ENCODE data around the gene CRMP1. TPM values are rescaled to one million over a fixed set of nuclear protein-coding genes. Genes with fewer than 3 reads are reported as not detected.

Gene CRMP1
- total and polyA plus RNA-seq, 2 donors (not counting 3 experiments of a cell fraction or from before 2014, with no cell fraction given) = 0.06 TPM; not detected in 1

GRCh38 chr4:5900844-5901243 is 8.0 kb upstream of the CRMP1 start:
- Histone ChIP-seq H3K9ac (replicated peaks; ENCODE audit: extremely low read depth, insufficient read depth, low read length) (no peak overlapping the region), H3K79me2 (ENCODE audit: control insufficient read depth, insufficient read depth, low read length) (no peaks in the 10 kb centered on the region), H4K20me1 (replicated peaks; ENCODE audit: control insufficient read depth, extremely low read depth, insufficient read depth, low read length) (no peaks in the 10 kb centered on the region), H2AFZ (ENCODE audit: low read depth, low read length) (no peak overlapping the region), H3K4me2 (ENCODE audit: insufficient read depth, low read length) (no peak overlapping the region), H3K4me1 (ENCODE audit: control insufficient read depth, extremely low read depth, insufficient read depth, low read length) (no peaks in the 10 kb centered on the region), H3K36me3 (ENCODE audit: control insufficient read depth in 2 of 2, extremely low read depth in 1 of 2, insufficient read depth in 2 of 2, low read length in 2 of 2) (no peaks in the 10 kb centered on the region), H3K27me3 (ENCODE audit: control insufficient read depth in 2 of 2, insufficient read depth in 2 of 2, low read length in 2 of 2) (no peaks in the 10 kb centered on the region), H3K4me3 (replicated peaks in 1 of 3; ENCODE audit: insufficient read depth in 1 of 3, low read depth in 1 of 3, low read length in 3 of 3) (no peak overlapping the region), H3K9me3 (replicated peaks; ENCODE audit: control insufficient read depth, insufficient read depth, low read length) (no peaks in the 10 kb centered on the region), H3K27ac (ENCODE audit: insufficient read depth, low read depth, low read length) (no peak overlapping the region), H3K9me1 (replicated peaks; ENCODE audit: control insufficient read depth, extremely low read depth, insufficient read depth, low read length) (no peaks in the 10 kb centered on the region)
- CTCF ChIA-PET = no interaction called here
- POLR2A ChIA-PET = no interaction called here
- no peak for DNase-seq (ENCODE audit: low read depth, low spot score)
- BruUV-seq (replicated peaks) = no TSS peak
- TF ChIP-seq POLR2AphosphoS5 (IDR thresholded peaks at IDR 0.05; ENCODE audit: insufficient read depth, low read depth, low read length) = no peak
- no peak for TF ChIP-seq CTCF (IDR thresholded peaks at IDR 0.05; ENCODE audit: extremely low read depth in 1 of 2, insufficient read depth in 1 of 2, low read depth in 1 of 2, low read length in 2 of 2)
- TF ChIP-seq MAX (IDR thresholded peaks at IDR 0.05; ENCODE audit: insufficient read depth, insufficient read length) = no peak
- no peak for FAIRE-seq
- dilution Hi-C loops (cut with MboI; ENCODE audit: extremely low pct_ligation_motif_present, low sequenced_read_pairs) (no loop called here), intact Hi-C loops (cut with micrococcal nuclease) (no loop called here)

- BruUV-seq (replicated peaks) = no TSS peak
Measured at GRCh38 chr4:5899881-5900280, 7.0 kb upstream of the CRMP1 start.

More at GRCh38 chr4:5899881-5900280, 7.0 kb upstream of the CRMP1 start:
- ChIA-PET CTCF (no interaction called here), POLR2A (no interaction called here)
- H3K79me2 ChIP-seq (ENCODE audit: control insufficient read depth, insufficient read depth, low read length) = no peaks in the 10 kb centered on the region
- H3K36me3 ChIP-seq (ENCODE audit: control insufficient read depth in 2 of 2, extremely low read depth in 1 of 2, insufficient read depth in 2 of 2, low read length in 2 of 2) = no peaks in the 10 kb centered on the region
- H3K9me1 ChIP-seq (replicated peaks; ENCODE audit: control insufficient read depth, extremely low read depth, insufficient read depth, low read length) = no peaks in the 10 kb centered on the region
- TF ChIP-seq GATA2 (IDR thresholded peaks at IDR 0.05; ENCODE audit: insufficient read depth, insufficient read length, low read depth, low read length) = no peak
- no peak for TF ChIP-seq EZH2 (IDR thresholded peaks at IDR 0.05; ENCODE audit: borderline replicate concordance, low read depth, low read length, severe bottlenecking)
- no peak for TF ChIP-seq POLR2AphosphoS5 (IDR thresholded peaks at IDR 0.05; ENCODE audit: insufficient read depth, low read depth, low read length)
- TF ChIP-seq FOS (IDR thresholded peaks at IDR 0.05; ENCODE audit: borderline replicate concordance, insufficient read depth, low read length) = no peak
- no peak for TF ChIP-seq POLR2A (IDR thresholded peaks at IDR 0.05; ENCODE audit: low read depth, low read length)
- TF ChIP-seq MYC (IDR thresholded peaks at IDR 0.05; ENCODE audit: low read depth, low read length) = no peak
- no peak for TF ChIP-seq CTCF (IDR thresholded peaks at IDR 0.05; ENCODE audit: extremely low read depth in 1 of 2, insufficient read depth in 1 of 2, low read depth in 1 of 2, low read length in 2 of 2)
- no peak for TF ChIP-seq MAX (IDR thresholded peaks at IDR 0.05; ENCODE audit: insufficient read depth, insufficient read length)
- TF ChIP-seq JUN (IDR thresholded peaks at IDR 0.05; ENCODE audit: borderline replicate concordance, insufficient read depth, insufficient read length, low read depth) = no peak
- H3K4me3 ChIP-seq (replicated peaks in 1 of 3; ENCODE audit: insufficient read depth in 1 of 3, low read depth in 1 of 3, low read length in 3 of 3) = no peak overlapping the region
- H4K20me1 ChIP-seq (replicated peaks; ENCODE audit: control insufficient read depth, extremely low read depth, insufficient read depth, low read length) = no peaks in the 10 kb centered on the region
- no peak overlapping the region for H2AFZ ChIP-seq (ENCODE audit: low read depth, low read length)
- H3K9ac ChIP-seq (replicated peaks; ENCODE audit: extremely low read depth, insufficient read depth, low read length) = no peak overlapping the region
- FAIRE-seq (no peak), DNase-seq (ENCODE audit: low read depth, low spot score) (no peak)
- dilution Hi-C loops (cut with MboI; ENCODE audit: extremely low pct_ligation_motif_present, low sequenced_read_pairs) (no loop called here), intact Hi-C loops (cut with micrococcal nuclease) (loop anchor here (5.0 kb wide), 1 partner anchor 1397 kb away; no protein-coding TSS in a partner anchor)
- H3K9me3 ChIP-seq (replicated peaks; ENCODE audit: control insufficient read depth, insufficient read depth, low read length) = no peaks in the 10 kb centered on the region
- no peak overlapping the region for H3K27ac ChIP-seq (ENCODE audit: insufficient read depth, low read depth, low read length)
- H3K4me1 ChIP-seq (ENCODE audit: control insufficient read depth, extremely low read depth, insufficient read depth, low read length) = no peaks in the 10 kb centered on the region
- H3K4me2 ChIP-seq (ENCODE audit: insufficient read depth, low read length) = no peak overlapping the region
- peaks cover 0 to 2% of the 10 kb centered on the region in 2 experiments for H3K27me3 ChIP-seq (ENCODE audit: control insufficient read depth in 2 of 2, insufficient read depth in 2 of 2, low read length in 2 of 2)
